Measurements from ENCODE around the gene FHOD3. TPM values are rescaled to one million over a fixed set of nuclear protein-coding genes. Genes with fewer than 3 reads are reported as not detected.

The FHOD3 gene
- total and polyA plus RNA-seq, 7 donors, result 5.4 to 98.2 (median 20.2) TPM

- TF ChIP-seq CTCF (IDR thresholded peaks at IDR 0.05), result no peak
- no peaks in the 10 kb centered on the region for H3K9me3 ChIP-seq
- no peak overlapping the region for H3K27ac ChIP-seq
- no peaks in the 10 kb centered on the region for H3K27me3 ChIP-seq (ENCODE audit: insufficient read depth in 3 of 3, low read length in 2 of 3)
- no peaks in the 10 kb centered on the region for H3K4me1 ChIP-seq
- WGBS, 3 donors, result 91 to 100% (median 95%) methylated on average over 1 of the region's 1 CpG
- no peak for DNase-seq
- no peak overlapping the region for H3K4me3 ChIP-seq
- no peak for ATAC-seq
- H3K36me3 ChIP-seq (ENCODE audit: insufficient read depth in 1 of 2, low read depth in 1 of 2), result peaks cover 5 to 53% of the 10 kb centered on the region in 2 donors
- intact Hi-C loops (cut with DNase I), result no loop called here
Measured at GRCh38 chr18:36817039-36817438, 519.5 kb downstream of the FHOD3 start.

- WGBS, 3 donors, result 92 to 95% (median 95%) methylated on average over 3 of the region's 3 CpGs
- Histone ChIP-seq H3K27ac (no peak overlapping the region), H3K4me1 (no peaks in the 10 kb centered on the region), H3K36me3 (ENCODE audit: insufficient read depth in 1 of 2, low read depth in 1 of 2) (peaks cover 5 to 50% of the 10 kb centered on the region in 2 donors), H3K4me3 (no peak overlapping the region), H3K27me3 (ENCODE audit: insufficient read depth in 3 of 3, low read length in 2 of 3) (no peaks in the 10 kb centered on the region), H3K9me3 (no peaks in the 10 kb centered on the region)
- TF ChIP-seq CTCF (IDR thresholded peaks at IDR 0.05), result no peak
- intact Hi-C loops (cut with DNase I), result no loop called here
- no peak for DNase-seq
- ATAC-seq, result no peak
Measured at GRCh38 chr18:36818652-36819051, 521.1 kb downstream of the FHOD3 start.

- no peaks in the 10 kb centered on the region for H3K9me3 ChIP-seq
- no peak overlapping the region for H3K4me3 ChIP-seq
- H3K4me1 ChIP-seq, result no peaks in the 10 kb centered on the region
- DNase-seq (no peak), ATAC-seq (no peak)
- intact Hi-C loops (cut with DNase I), result no loop called here
- TF ChIP-seq CTCF (IDR thresholded peaks at IDR 0.05), result no peak
- no peak overlapping the region for H3K27ac ChIP-seq
- no peaks in the 10 kb centered on the region for H3K27me3 ChIP-seq (ENCODE audit: insufficient read depth in 3 of 3, low read length in 2 of 3)
- H3K36me3 ChIP-seq (ENCODE audit: insufficient read depth in 1 of 2, low read depth in 1 of 2), result peaks cover 5 to 40% of the 10 kb centered on the region in 2 donors
Measured at GRCh38 chr18:36819621-36820020, 522.1 kb downstream of the FHOD3 start.

GRCh38 chr18:36821681-36822080 lies 524.2 kb downstream of the FHOD3 start:
- TF ChIP-seq CTCF (IDR thresholded peaks at IDR 0.05), result no peak
- H3K27me3 ChIP-seq (ENCODE audit: insufficient read depth in 3 of 3, low read length in 2 of 3), result no peaks in the 10 kb centered on the region
- no peak overlapping the region for H3K4me3 ChIP-seq

GRCh38 chr18:36825526-36825925 lies 528.0 kb downstream of the FHOD3 start:
- no peak for DNase-seq
- no peak for ATAC-seq
- intact Hi-C loops (cut with DNase I), result no loop called here
- H3K27me3 ChIP-seq (ENCODE audit: insufficient read depth in 3 of 3, low read length in 2 of 3), result no peaks in the 10 kb centered on the region
- H3K4me1 ChIP-seq, result peaks cover 11% of the 10 kb centered on the region
- TF ChIP-seq CTCF (IDR thresholded peaks at IDR 0.05), result no peak
- no peaks in the 10 kb centered on the region for H3K36me3 ChIP-seq (ENCODE audit: insufficient read depth in 1 of 2, low read depth in 1 of 2)
- H3K4me3 ChIP-seq, result no peak overlapping the region
- no peaks in the 10 kb centered on the region for H3K9me3 ChIP-seq
- no peak overlapping the region for H3K27ac ChIP-seq

More at GRCh38 chr18:36821681-36822080, 524.2 kb downstream of the FHOD3 start:
- 93 to 96% (median 93%) methylated on average over 4 of the region's 4 CpGs for WGBS, 3 donors
- H3K4me1 ChIP-seq, result no peaks in the 10 kb centered on the region
- no peak for ATAC-seq
- intact Hi-C loops (cut with DNase I), result no loop called here
- peaks cover 5 to 21% of the 10 kb centered on the region in 2 donors for H3K36me3 ChIP-seq (ENCODE audit: insufficient read depth in 1 of 2, low read depth in 1 of 2)
- no peak overlapping the region for H3K27ac ChIP-seq
- H3K9me3 ChIP-seq, result no peaks in the 10 kb centered on the region
- no peak for DNase-seq
